Activated CD4-positive, alpha-beta memory T cell treated with anti-CD3 and anti-CD28 coated beads, Interleukin-2, amount 10 ng/mL, durations not matched to agents 7 days and 5 days (primary cell): Measurements from ENCODE around the gene MAPK6. TPM values are rescaled to one million over a fixed set of nuclear protein-coding genes. Genes with fewer than 3 reads are reported as not detected.

Source experiments
- CTCF ChIA-PET: fragments of 350-600 bp; sonication (Branson Sonifier 250); formaldehyde crosslinking; loops from one replicate; lab custom pipeline; 2021; ENCODE audit warnings: antibody characterized with exemption, inconsistent platforms; lab: Charles Lee
- POLR2A ChIA-PET: fragments of 350-600 bp; sonication (Branson Sonifier 250); formaldehyde crosslinking; loops from one replicate; lab custom pipeline; 2021; ENCODE audit warnings: antibody characterized with exemption; lab: Charles Lee
- DNase-seq: peaks from one replicate; pipeline ENCODE4 v3.0.0-alpha.2; 2020
- H3K27ac Mint-ChIP-seq: one replicate; pipeline ENCODE4 v1.8.0; 2021; ENCODE audit warnings: mild to moderate bottlenecking, mixed read lengths
- H3K27me3 Mint-ChIP-seq: one replicate; pipeline ENCODE4 v1.8.0; 2021; ENCODE audit warnings: mixed read lengths
- H3K36me3 Mint-ChIP-seq: one replicate; pipeline ENCODE4 v1.8.0; 2021; ENCODE audit warnings: low read depth, mixed read lengths
- H3K4me1 Mint-ChIP-seq: one replicate; pipeline ENCODE4 v1.8.0; 2021; ENCODE audit warnings: mixed read lengths
- H3K4me3 Mint-ChIP-seq: one replicate; pipeline ENCODE4 v1.8.0; 2021; ENCODE audit warnings: mild to moderate bottlenecking, mixed read lengths
- H3K9me3 Mint-ChIP-seq: one replicate; pipeline ENCODE4 v1.8.0; 2021; ENCODE audit warnings: mixed read lengths
- total RNA-seq, 2 experiments: library from RNA; stranded (reverse); gene quantifications; one replicate each; pipeline ENCODE4 v1.2.3, GENCODE V29; 2021

The MAPK6 gene
- total RNA-seq, 2 experiments from 2014 or later: 44.9 to 47.9 TPM

DNA sequence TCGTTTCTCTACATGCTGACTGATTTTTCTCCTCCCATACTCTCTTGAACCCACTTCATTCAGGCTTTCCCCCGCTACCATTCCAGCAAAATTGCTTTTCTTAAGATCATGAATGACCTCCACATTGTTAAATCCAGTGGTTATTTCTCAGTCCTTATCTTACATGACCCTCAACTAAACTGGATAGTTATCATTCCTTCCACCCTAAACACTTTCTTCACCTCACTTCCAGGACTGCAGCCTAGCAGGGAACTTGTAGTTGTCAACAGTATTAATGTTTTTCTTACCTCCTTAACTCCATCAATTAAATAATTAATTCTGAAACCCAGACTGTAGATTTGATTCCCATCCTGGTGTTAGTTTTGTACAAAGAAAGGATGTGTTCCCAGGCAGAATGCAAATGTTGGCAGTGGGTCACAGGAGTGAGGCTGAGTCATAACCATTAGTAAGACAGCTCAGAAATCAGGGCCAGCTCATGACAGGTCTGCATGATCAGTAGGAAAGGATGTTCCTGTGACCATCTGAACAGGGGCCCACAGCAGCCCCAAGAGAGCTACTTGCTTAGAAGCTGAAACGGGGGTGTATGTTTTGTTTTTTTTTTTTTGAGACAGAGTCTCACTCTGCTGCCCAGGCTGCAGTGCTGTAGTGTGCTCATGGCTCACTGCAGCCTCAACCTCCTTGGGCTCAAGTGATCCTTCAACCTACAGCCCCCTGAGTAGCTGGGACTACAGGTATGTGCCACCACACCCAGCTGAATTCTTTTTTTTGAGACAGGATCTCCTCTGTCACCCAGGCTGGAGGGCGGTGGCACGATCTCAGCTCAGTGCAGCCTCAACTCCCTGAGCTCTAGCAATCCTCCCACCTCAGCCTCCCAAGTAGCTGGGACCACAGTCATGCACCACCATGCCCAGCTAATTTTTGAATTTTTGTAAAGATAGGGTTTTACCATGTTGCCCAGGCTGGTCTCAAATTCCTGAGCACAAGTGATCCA, 84.5 kb downstream of the MAPK6 start:
- Mint-ChIP-seq H3K4me3 (no peak overlapping the region), H3K27ac (no peak overlapping the region), H3K36me3 (no peaks in the 10 kb centered on the region), H3K4me1 (peaks cover 12% of the 10 kb centered on the region), H3K9me3 (no peaks in the 10 kb centered on the region), H3K27me3 (peaks cover 6% of the 10 kb centered on the region)
- no peak for DNase-seq
- ChIA-PET POLR2A (no interaction called here), CTCF (interaction anchor here (0.6 to 1.2 kb wide), 3 partner anchors 34 to 662 kb away, joined by 3 to 4 read pairs (median 3); no protein-coding TSS in a partner anchor)

DNA sequence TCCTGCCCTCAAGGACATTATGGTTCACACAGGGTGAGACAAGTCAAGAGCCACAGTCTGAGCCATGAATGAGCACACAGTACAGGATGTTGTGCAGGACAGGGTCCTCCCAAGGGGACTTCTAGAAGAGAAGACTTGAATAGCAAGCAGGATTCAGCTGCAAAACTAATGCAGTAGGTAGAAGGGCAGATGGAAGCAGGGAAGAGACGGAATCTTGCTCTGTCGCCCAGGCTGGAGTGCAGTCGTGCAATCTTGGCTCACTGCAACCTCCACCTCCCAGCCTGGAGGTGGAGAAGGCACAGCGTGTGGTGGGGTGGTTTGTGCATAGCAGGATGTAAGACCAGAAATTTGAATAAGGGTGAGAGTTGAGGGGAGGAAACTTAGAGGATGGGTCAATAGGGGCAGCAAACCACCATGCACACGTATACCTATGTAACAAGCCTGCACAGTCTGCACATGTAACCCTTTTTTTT, 85.5 kb downstream of the MAPK6 start:
- Mint-ChIP-seq H3K4me1 (peaks cover 12% of the 10 kb centered on the region), H3K27me3 (peaks cover 11% of the 10 kb centered on the region), H3K9me3 (no peaks in the 10 kb centered on the region), H3K4me3 (no peak overlapping the region), H3K27ac (no peak overlapping the region), H3K36me3 (no peaks in the 10 kb centered on the region)
- DNase-seq: no peak
- POLR2A ChIA-PET: no interaction called here
- CTCF ChIA-PET: interaction anchor here (0.7 to 1.2 kb wide), 2 partner anchors 105 to 112 kb away, joined by 3 read pairs; no protein-coding TSS in a partner anchor

DNA sequence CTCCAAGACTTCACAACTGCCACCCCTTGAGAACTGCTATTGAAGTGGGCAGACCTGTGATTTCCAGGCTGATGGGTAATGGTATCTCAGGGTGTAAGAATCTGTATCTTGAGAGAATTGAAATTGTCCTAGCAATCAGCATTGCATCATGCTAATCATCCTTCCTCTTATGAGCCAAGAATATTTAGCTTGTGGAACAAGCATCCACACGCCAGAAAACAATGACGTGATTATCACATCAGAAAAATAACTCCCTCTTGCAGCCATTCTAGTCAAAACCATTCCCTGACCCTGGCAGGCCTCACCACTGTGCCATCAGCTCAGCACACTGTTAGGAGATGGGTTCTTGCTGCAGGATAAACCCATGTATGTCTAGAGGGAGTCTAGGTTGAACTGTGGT, 86.8 kb downstream of the MAPK6 start:
- Mint-ChIP-seq H3K4me3 (no peak overlapping the region), H3K36me3 (no peaks in the 10 kb centered on the region), H3K27me3 (peaks cover 18% of the 10 kb centered on the region), H3K4me1 (peaks cover 13% of the 10 kb centered on the region), H3K9me3 (no peaks in the 10 kb centered on the region), H3K27ac (no peak overlapping the region)
- no peak for DNase-seq
- POLR2A ChIA-PET: no interaction called here
- CTCF ChIA-PET: no interaction called here

DNA sequence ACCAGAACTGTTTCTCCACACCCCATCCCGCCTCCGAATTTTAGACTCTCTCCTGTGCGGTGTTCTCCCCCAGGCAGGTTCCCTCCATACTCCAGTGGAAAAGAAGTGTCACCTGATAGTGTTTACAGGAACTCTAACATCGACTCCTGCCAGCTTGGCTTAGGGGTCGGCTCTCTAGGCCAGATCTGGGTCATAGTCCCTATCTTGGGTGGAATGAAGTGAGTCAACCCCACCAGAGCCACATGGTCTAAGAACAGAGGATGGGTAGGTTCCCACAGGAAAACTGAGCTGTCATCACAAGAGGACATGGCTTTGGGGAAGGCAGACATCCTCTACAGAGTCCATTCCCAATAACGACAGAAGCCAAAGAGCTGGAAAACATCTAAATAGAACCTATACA, 87.6 kb downstream of the MAPK6 start:
- CTCF ChIA-PET: no interaction called here
- H3K36me3 Mint-ChIP-seq: no peaks in the 10 kb centered on the region
- H3K9me3 Mint-ChIP-seq: no peaks in the 10 kb centered on the region
- POLR2A ChIA-PET: no interaction called here
- H3K27ac Mint-ChIP-seq: no peak overlapping the region
- DNase-seq: no peak
- H3K4me3 Mint-ChIP-seq: no peak overlapping the region
- peaks cover 22% of the 10 kb centered on the region for H3K27me3 Mint-ChIP-seq
- H3K4me1 Mint-ChIP-seq: peaks cover 13% of the 10 kb centered on the region

DNA sequence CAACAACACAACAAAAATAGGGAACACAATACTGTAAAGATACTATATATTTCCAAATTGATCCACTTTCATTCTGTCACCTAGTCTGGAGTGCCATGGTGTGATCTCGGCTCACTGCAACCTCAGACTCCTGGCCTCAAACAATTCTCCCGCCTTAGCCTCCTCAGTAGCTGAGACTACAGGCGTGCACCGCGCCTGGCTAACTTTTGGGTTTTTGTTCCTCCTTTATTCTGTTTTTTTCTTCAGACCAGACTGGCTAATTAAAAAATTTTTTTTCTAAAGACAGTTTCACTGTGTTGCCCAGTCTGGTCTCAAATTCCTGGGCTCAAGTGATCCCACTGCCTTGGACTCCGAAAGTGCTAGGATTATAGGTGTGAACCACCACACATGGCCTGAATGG, 88.2 kb downstream of the MAPK6 start:
- Mint-ChIP-seq H3K9me3 (no peaks in the 10 kb centered on the region), H3K27ac (no peak overlapping the region), H3K4me1 (peaks cover 14% of the 10 kb centered on the region), H3K36me3 (no peaks in the 10 kb centered on the region), H3K4me3 (no peak overlapping the region), H3K27me3 (peaks cover 22% of the 10 kb centered on the region)
- ChIA-PET POLR2A (no interaction called here), CTCF (interaction anchor here (1.2 kb wide), 1 partner anchor 29 kb away, joined by 8 read pairs; no protein-coding TSS in a partner anchor)
- DNase-seq: no peak

DNA sequence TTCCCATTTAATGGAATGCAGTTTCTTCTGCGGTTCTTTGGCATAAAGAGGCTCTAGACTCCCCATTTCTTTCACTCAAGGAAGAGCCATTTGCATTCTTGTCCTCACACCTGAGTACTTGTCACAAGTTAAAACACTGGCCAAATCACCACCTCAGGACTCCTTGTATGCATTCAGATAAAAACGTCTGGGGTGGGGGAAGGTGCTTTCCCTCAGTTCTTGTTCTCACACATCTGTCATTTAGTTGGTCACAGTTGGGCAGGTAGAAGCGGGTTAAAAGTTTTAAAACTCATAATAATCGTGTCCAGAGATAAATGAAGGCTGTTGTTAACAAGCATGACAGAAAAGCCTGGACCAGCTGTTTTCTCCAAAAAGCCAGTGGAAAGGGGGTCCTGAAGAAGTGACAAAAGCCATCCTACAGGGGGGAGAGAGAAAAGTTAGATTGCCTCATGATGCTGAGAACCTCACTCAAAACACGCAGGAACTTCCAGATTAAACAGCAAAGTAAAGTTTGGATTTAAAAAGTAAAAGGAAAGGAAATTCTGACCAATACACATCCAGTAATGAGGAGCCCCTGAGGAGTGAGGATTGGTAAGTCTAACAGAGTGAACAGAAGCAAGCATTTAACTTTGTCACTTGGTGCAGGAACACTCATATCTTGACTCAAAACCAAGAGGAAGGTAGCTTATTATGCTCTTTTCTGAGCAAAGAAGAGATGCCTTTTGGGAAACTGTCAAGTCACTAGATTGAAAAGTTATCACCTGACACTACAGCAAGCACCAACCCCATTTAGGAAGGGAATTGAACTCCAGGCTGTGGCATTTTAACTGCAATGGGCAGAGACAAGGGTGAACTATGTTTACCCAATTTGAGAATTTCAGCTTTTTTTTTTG, 90.8 kb downstream of the MAPK6 start:
- Mint-ChIP-seq H3K4me1 (peaks cover 3% of the 10 kb centered on the region), H3K27ac (no peak overlapping the region), H3K9me3 (no peaks in the 10 kb centered on the region), H3K4me3 (no peak overlapping the region), H3K27me3 (peaks cover 24% of the 10 kb centered on the region), H3K36me3 (no peaks in the 10 kb centered on the region)
- ChIA-PET POLR2A (interaction anchor here (0.7 kb wide), 1 partner anchor 69 kb away, joined by 5 read pairs; no protein-coding TSS in a partner anchor), CTCF (no interaction called here)
- DNase-seq: no peak

DNA sequence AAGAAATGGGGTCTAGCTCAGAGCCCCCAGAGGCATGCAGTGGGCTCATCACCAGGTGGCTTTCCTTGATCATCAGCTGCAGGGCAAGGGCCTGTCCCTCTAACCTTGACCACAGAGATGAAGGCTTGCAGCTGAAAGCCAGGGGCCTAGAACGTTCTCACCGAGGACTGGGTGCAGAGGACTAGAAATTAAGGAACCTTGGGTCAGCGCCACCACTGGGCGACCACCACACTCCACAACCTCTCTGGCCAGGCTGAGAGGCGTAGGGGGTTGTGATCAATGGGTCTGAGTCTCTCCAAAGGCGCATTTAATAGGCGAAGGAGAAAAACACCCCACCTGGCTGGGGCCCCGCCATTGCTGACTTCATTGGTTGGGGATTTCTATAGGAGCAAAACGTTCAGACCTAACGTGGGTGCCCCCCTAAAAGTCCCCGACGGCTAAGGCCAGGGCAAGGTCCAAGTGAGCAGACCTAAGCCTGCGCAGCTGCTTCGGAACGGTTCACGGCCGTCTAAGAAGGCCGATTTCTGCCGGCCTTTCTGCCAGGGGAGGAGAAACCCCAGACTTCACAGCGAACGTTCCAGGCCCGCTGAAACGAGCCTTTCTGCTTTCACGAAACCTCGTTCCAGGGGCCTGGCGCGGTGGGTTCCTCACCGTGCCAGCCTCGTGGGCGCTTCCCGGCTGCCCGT, 92.6 kb downstream of the MAPK6 start:
- peaks cover 7% of the 10 kb centered on the region for H3K4me1 Mint-ChIP-seq
- ChIA-PET CTCF (interaction anchor here (0.8 to 1.2 kb wide), 3 partner anchors 33 to 91 kb away, joined by 3 to 5 read pairs (median 5); no protein-coding TSS in a partner anchor), POLR2A (interaction anchor here (0.7 to 1.4 kb wide), 3 partner anchors 14 to 164 kb away, joined by 3 read pairs; no protein-coding TSS in a partner anchor)
- no peak for DNase-seq
- no peak overlapping the region for H3K27ac Mint-ChIP-seq
- H3K9me3 Mint-ChIP-seq: no peaks in the 10 kb centered on the region
- no peaks in the 10 kb centered on the region for H3K36me3 Mint-ChIP-seq
- H3K27me3 Mint-ChIP-seq: peaks cover 26% of the 10 kb centered on the region
- no peak overlapping the region for H3K4me3 Mint-ChIP-seq

DNA sequence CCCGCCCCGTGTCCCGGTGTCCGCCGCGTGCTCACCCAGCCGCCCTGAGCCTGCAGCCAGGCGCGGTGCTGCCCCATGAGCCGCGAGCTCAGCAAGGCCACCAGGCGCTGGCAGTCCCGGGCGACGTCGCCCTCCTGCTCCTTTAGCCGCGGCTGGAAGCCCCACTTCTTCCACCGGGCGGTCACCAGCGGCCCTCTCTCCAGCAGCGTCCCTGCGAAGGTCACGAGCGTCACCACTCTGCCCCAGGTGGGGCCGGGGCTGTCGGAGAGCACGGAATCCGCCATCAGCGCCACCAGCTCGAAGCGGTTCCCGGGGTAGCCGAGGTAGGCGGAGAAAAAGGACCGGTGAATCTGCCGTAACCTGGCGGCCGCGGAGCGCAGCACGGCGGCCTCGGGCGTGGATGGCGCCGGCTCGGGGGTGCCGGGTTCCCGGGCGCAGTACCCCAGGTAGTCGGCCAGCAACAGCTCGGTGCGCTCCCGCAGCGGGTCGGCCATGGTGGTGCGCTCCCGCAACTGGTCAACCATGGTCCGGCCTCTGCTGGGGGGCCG, 93.3 kb downstream of the MAPK6 start:
- Mint-ChIP-seq H3K4me1 (peaks cover 7% of the 10 kb centered on the region), H3K27me3 (peaks cover 26% of the 10 kb centered on the region), H3K27ac (no peak overlapping the region), H3K36me3 (no peaks in the 10 kb centered on the region), H3K4me3 (peak overlapping the region; percentile 67), H3K9me3 (no peaks in the 10 kb centered on the region)
- ChIA-PET POLR2A (interaction anchor here (0.7 to 1.0 kb wide), 2 partner anchors 15 to 66 kb away, joined by 3 read pairs; no protein-coding TSS in a partner anchor), CTCF (interaction anchor here (0.8 to 1.2 kb wide), 3 partner anchors 32 to 92 kb away, joined by 3 to 5 read pairs (median 5); no protein-coding TSS in a partner anchor)
- peak; percentile 41 for DNase-seq

DNA sequence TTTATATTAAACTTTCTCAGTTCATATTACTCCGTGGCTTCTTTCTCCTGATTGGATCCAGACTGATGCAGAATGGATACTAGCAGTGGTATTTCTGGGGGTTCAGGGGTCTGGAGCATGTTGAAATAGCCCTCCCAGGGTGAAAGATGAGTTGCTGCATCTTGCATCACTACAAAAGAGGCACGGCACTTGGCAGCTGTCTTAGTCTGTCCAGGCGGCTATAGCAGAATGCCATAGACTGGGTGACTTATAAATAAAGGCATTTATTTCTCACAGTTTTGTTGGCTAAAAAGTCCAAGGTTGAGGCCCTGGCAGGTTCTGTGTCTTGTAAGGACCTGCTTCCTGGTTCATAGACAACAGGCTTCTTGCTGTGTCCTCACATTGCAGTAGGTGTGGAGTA, 94.2 kb downstream of the MAPK6 start:
- Mint-ChIP-seq H3K4me3 (peak overlapping the region; percentile 16), H3K27me3 (peaks cover 26% of the 10 kb centered on the region), H3K27ac (no peak overlapping the region), H3K4me1 (peaks cover 7% of the 10 kb centered on the region), H3K9me3 (no peaks in the 10 kb centered on the region), H3K36me3 (no peaks in the 10 kb centered on the region)
- ChIA-PET POLR2A (no interaction called here), CTCF (interaction anchor here (0.5 kb wide), 1 partner anchor 114 kb away, joined by 4 read pairs; no protein-coding TSS in a partner anchor)
- no peak for DNase-seq

DNA sequence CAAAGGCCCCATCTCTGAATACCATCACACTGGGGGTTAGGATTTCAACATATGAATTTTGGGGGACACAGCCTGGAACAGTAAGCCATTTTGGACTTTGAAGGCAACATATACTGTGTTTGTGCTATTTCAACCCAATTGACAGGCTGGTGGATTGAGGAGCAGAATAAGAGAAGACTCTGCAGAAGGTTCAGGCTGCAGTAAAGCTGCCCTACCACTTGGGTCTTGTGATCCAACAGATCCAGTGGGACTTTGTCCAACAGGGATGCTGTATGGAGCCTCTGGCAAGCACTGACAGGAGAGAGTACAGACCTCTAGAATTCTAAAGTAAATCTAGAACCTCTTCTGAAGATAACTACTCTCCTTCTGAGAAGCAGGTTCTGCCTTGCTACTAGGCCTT, 94.7 kb downstream of the MAPK6 start:
- no peak for DNase-seq
- peaks cover 26% of the 10 kb centered on the region for H3K27me3 Mint-ChIP-seq
- H3K36me3 Mint-ChIP-seq: no peaks in the 10 kb centered on the region
- no peaks in the 10 kb centered on the region for H3K9me3 Mint-ChIP-seq
- no peak overlapping the region for H3K27ac Mint-ChIP-seq
- CTCF ChIA-PET: interaction anchor here (0.5 kb wide), 1 partner anchor 114 kb away, joined by 4 read pairs; no protein-coding TSS in a partner anchor
- POLR2A ChIA-PET: no interaction called here
- peaks cover 7% of the 10 kb centered on the region for H3K4me1 Mint-ChIP-seq
- H3K4me3 Mint-ChIP-seq: no peak overlapping the region

DNA sequence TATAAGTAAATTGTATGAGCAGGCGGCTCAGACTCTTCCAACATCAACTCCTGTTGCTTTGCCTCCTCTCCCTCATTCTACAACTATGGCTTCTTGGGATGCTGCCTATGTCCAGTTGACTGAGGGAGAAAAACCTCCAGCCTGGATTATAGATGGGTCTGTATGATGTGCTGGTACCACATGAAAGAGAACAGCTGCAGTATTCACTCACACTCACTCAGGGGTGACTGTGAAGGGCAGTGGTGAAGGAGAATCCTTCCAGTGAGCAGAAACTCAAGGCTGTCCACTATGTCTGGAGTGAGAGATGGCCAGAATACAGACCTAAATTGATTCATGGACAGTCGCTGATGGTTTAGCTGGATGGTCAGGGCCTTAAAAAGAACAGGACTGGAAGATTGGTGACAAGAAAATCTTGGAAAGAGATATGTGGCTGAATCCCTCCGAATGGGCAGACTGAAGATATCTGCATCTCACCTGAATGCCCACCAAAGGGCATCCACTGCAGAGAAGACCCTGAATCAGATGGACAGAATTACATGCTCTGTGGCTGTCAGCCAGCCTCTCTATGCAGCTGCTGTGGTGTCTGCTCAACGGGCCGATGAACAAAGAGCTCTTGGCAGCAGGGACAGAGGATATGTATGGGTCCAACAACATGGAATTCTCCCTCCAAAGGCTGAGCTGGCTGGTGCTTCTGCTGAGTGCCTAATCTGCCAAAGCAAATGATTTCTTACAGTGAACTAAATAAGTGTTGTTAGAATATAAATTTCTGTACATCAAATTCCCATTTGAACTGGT, 95.4 kb downstream of the MAPK6 start:
- Mint-ChIP-seq H3K4me3 (no peak overlapping the region), H3K9me3 (no peaks in the 10 kb centered on the region), H3K36me3 (no peaks in the 10 kb centered on the region), H3K27me3 (peaks cover 21% of the 10 kb centered on the region), H3K27ac (no peak overlapping the region), H3K4me1 (peaks cover 7% of the 10 kb centered on the region)
- no peak for DNase-seq
- ChIA-PET CTCF (interaction anchor here (1.6 kb wide), 1 partner anchor 31 kb away, joined by 4 read pairs; no protein-coding TSS in a partner anchor), POLR2A (no interaction called here)
